A673 (cell line): ENCODE data around the gene CHST1.

ENCODE experiments used
- CTCF ChIP-seq: fragments of 300-800, 200-600 bp; sonication (generic); conservative IDR thresholded peaks from 2 replicates; pipeline ENCODE4 v1.5.1; 2017; ENCODE audit warnings: low read depth, mild to moderate bottlenecking, antibody characterized with exemption, low read length, moderate library complexity, mixed read lengths
- EZH2 ChIP-seq: fragments of 200-600 bp; sonication (generic); IDR thresholded peaks from 2 replicates; pipeline ENCODE4 v1.6.1; 2017; ENCODE audit warnings: borderline replicate concordance, low read depth, mild to moderate bottlenecking, mixed read lengths, antibody characterized with exemption, low read length; ENCODE audit not compliant: poor library complexity, severe bottlenecking

GRCh38 chr11:45624095-45624494 is 41.3 kb downstream of the CHST1 start:
- TF ChIP-seq CTCF = no peak
- no peak for TF ChIP-seq EZH2
